ENCODE data around the gene PANK2. TPM values are rescaled to one million over a fixed set of nuclear protein-coding genes. Genes with fewer than 3 reads are reported as not detected.

Gene PANK2
- total RNA-seq, 4 donors from 2014 or later: 35.7 to 44.1 (median 42.3) TPM

DNA sequence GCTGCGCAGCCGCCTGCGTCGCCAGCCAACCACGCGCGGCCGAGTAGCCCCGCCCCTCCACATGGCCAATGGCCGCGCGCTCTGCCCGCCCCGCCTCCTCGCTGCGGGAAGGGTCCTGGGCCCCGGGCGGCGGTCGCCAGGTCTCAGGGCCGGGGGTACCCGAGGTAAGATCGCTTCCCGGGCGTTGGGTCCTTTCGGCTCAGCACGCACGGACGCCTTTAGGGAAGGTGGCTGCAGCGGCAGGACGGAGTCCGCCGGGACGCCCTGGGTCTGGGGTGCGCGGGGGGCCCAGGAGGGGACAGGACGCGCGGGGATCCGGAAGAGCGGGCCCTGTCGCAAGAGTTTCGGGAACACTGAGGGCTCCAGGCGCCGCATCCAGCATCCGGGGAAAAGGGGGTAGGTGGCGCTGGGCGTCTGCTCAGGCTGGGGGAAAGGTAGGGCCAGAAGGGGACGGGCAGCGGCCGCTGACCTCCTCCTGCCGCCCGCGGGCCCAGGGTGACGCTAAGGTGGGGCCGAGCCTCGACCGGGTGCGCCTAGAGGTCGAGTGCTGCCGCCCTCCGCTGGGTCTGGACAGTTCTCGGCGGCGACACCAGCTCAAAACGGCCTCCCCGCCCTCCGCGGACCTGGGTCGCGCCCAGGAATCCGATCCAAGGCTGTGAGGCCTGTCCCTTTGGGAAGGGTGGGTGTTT lies 42.3 kb upstream of the PANK2 start, which contains the start of gene MAVS:
Gene MAVS, plus strand, starts transcription at position 95 of the 689 bp plus-strand sequence. CDS start 7,791 bp downstream, outside the sequence.
- DNase-seq (ENCODE audit: low spot score in 2 of 2): peak; percentile 83 to 98
- peak within 1 kb of the TSS; percentile 71 for H3K4me3 ChIP-seq (ENCODE audit: low read depth, poor library complexity, severe bottlenecking)
- intact Hi-C loops (cut with DNase I; ENCODE audit: low total_unique reads): no loop called here
- WGBS, 2 donors: 1% methylated on average over 20 to 48 of the region's 72 CpGs
- TF ChIP-seq, protein P1, sequence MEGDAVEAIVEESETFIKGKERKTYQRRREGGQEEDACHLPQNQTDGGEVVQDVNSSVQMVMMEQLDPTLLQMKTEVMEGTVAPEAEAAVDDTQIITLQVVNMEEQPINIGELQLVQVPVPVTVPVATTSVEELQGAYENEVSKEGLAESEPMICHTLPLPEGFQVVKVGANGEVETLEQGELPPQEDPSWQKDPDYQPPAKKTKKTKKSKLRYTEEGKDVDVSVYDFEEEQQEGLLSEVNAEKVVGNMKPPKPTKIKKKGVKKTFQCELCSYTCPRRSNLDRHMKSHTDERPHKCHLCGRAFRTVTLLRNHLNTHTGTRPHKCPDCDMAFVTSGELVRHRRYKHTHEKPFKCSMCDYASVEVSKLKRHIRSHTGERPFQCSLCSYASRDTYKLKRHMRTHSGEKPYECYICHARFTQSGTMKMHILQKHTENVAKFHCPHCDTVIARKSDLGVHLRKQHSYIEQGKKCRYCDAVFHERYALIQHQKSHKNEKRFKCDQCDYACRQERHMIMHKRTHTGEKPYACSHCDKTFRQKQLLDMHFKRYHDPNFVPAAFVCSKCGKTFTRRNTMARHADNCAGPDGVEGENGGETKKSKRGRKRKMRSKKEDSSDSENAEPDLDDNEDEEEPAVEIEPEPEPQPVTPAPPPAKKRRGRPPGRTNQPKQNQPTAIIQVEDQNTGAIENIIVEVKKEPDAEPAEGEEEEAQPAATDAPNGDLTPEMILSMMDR (IDR thresholded peaks at IDR 0.05): no peak
- no peak for TF ChIP-seq POLR2A (IDR thresholded peaks at IDR 0.05)

DNA sequence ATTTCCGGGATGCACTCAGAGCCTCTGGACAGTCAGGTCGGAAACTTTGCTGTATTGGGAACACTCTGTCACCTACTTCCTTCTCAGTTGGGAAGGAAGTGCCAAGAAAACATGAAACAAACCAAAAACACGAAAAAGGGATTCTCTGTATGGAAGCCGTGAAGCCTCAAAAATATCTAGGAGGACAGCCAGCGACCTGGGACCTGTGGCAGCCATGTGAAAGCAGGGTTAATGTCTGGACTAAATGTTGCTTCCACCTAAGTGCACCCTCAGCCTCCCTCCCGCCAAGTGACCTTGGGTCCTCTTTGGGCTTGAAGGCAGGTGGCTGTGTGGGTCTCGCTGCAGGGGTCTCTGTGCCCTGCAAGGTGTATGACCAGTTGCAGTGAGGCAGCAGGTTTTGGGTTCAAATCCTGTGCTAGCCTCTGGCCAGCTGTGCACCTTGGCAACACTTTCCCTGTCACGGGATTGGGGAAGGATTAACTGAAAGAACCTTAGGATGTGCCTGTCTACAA lies 41.7 kb upstream of the PANK2 start:
- intact Hi-C loops (cut with DNase I; ENCODE audit: low total_unique reads): no loop called here
- no peak for DNase-seq (ENCODE audit: low spot score in 2 of 2)

DNA sequence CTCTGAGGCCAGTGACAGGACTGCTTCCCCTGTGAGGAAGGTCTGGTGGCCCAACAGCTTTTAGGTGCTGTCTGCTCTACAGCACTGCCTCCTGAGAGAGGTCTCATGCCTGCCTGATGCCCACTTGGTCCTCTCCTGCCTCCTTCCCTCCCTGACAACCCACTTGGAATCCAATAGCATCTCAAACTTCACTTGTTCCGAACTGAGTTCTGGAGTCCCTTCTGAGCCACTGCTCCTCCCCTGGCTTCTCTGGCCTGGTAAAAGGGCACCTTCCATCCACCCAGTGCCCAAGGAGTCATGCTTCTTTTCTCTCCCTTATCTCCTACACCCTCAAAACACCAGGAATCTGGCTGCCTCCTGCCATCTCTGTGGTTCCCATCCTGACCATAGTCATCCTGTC lies 40.6 kb upstream of the PANK2 start:
- intact Hi-C loops (cut with DNase I; ENCODE audit: low total_unique reads): no loop called here
- H3K4me3 ChIP-seq (ENCODE audit: low read depth, poor library complexity, severe bottlenecking): no peak overlapping the region
- no peak for DNase-seq (ENCODE audit: low spot score in 2 of 2)
- WGBS, 2 donors: 71 to 76% methylated on average over 1 of the region's 1 CpG
- TF ChIP-seq, protein P1 (IDR thresholded peaks at IDR 0.05): no peak
- TF ChIP-seq POLR2A (IDR thresholded peaks at IDR 0.05): no peak

More for the DNA sequence above, 41.7 kb upstream of the PANK2 start:
- no peak for TF ChIP-seq POLR2A (IDR thresholded peaks at IDR 0.05)
- TF ChIP-seq, protein P1 (IDR thresholded peaks at IDR 0.05): no peak
- WGBS, 2 donors: 22 to 27% methylated on average over 8 of the region's 8 CpGs
- H3K4me3 ChIP-seq (ENCODE audit: low read depth, poor library complexity, severe bottlenecking): peak overlapping the region; percentile 71

DNA sequence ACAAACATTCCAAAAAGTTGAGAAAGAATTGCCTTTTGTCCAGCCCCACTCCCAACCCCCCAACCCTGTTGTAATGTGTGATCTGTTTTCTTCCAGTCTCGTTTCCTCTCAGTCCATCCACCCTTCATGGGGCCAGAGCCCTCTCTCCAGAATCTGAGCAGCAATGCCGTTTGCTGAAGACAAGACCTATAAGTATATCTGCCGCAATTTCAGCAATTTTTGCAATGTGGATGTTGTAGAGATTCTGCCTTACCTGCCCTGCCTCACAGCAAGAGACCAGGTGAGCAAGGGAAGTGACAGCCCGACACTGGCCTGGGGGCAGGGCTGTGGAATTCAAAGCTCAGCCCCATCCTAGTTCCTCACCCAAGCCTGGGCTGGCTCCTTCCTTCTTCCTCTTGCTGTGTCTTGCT lies 34.7 kb upstream of the PANK2 start:
- WGBS, 2 donors: 40 to 55% methylated on average over 4 of the region's 4 CpGs
- intact Hi-C loops (cut with DNase I; ENCODE audit: low total_unique reads): no loop called here
- TF ChIP-seq, protein P1 (IDR thresholded peaks at IDR 0.05): no peak
- TF ChIP-seq POLR2A (IDR thresholded peaks at IDR 0.05): no peak
- no peak for DNase-seq (ENCODE audit: low spot score in 2 of 2)
- H3K4me3 ChIP-seq (ENCODE audit: low read depth, poor library complexity, severe bottlenecking): no peak overlapping the region

DNA sequence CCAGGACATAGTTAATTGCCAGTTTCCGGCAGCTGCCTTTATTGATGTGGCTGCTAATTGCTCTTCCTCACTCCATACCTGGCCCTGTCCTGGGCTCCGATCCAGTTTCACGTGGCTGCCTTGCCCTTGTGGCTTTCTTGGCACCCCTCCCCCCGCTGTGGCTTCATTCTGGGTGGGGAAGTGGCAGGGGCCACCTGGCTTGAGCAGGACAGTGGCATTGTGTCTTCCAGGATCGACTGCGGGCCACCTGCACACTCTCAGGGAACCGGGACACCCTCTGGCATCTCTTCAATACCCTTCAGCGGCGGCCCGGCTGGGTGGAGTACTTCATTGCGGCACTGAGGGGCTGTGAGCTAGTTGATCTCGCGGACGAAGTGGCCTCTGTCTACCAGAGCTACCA lies 31.8 kb upstream of the PANK2 start:
- TF ChIP-seq POLR2A (IDR thresholded peaks at IDR 0.05): no peak
- TF ChIP-seq, protein P1 (IDR thresholded peaks at IDR 0.05): no peak
- no peak for DNase-seq (ENCODE audit: low spot score in 2 of 2)
- intact Hi-C loops (cut with DNase I; ENCODE audit: low total_unique reads): no loop called here
- 73 to 76% methylated on average over 14 of the region's 14 CpGs for WGBS, 2 donors
- no peak overlapping the region for H3K4me3 ChIP-seq (ENCODE audit: low read depth, poor library complexity, severe bottlenecking)

Data from lower leg skin (tissue), 4 donors.